Natural killer cell (primary cell): ENCODE measurements around the gene BAHD1. TPM values are rescaled to one million over a fixed set of nuclear protein-coding genes. Genes with fewer than 3 reads are reported as not detected.

Source experiments
- ATAC-seq, 3 donors: fragments of 150-1000 bp in 2 of 3; fragments of 200-7000 bp in 1 of 3; cut with Tn5 transposase; 1 replicate in 1 of 3; 2 replicates in 2 of 3; pipeline ENCODE4 v1.10.0; 2021; ENCODE audit warnings: mild to moderate bottlenecking in 2 of 3, moderate library complexity in 2 of 3
- DNase-seq, 2 donors: peaks; one replicate each; pipeline versions ENCODE4 v3.0.0 to v3.0.0-alpha.2; 2013 to 2021; ENCODE audit warnings: mixed read lengths in 1 of 2
- H3K27ac ChIP-seq: one replicate; pipeline ENCODE4 v1.5.1; 2013; ENCODE audit warnings: mild to moderate bottlenecking, low read length
- H3K27me3 ChIP-seq: one replicate; pipeline ENCODE4 v1.6.1; 2013; ENCODE audit warnings: low read length; ENCODE audit not compliant: control insufficient read depth, insufficient read depth
- H3K36me3 ChIP-seq: one replicate; pipeline ENCODE4 v1.6.1; 2013; ENCODE audit warnings: low read length; ENCODE audit not compliant: control insufficient read depth, insufficient read depth
- H3K4me1 ChIP-seq: one replicate; pipeline ENCODE4 v1.6.1; 2013; ENCODE audit warnings: low read length; ENCODE audit not compliant: control insufficient read depth, insufficient read depth
- H3K4me3 ChIP-seq: one replicate; pipeline ENCODE4 v1.5.1; 2013; ENCODE audit warnings: low read length
- H3K9me3 ChIP-seq: one replicate; pipeline ENCODE4 v1.6.1; 2013; ENCODE audit warnings: low read length; ENCODE audit not compliant: control insufficient read depth, insufficient read depth
- H3K27ac Mint-ChIP-seq, 2 donors: one replicate each; pipeline ENCODE4 v1.8.0; 2022; ENCODE audit warnings: mild to moderate bottlenecking in 2 of 2, mixed read lengths in 2 of 2, moderate library complexity in 1 of 2
- H3K27me3 Mint-ChIP-seq, 2 donors: one replicate each; pipeline ENCODE4 v1.8.0; 2022; ENCODE audit warnings: low read depth in 2 of 2, mixed read lengths in 2 of 2
- H3K36me3 Mint-ChIP-seq: one replicate; pipeline ENCODE4 v1.8.0; 2022; ENCODE audit warnings: mixed read lengths
- H3K4me1 Mint-ChIP-seq, 2 donors: one replicate each; pipeline ENCODE4 v1.8.0; 2022; ENCODE audit warnings: mixed read lengths in 2 of 2
- H3K4me3 Mint-ChIP-seq: one replicate; pipeline ENCODE4 v1.8.0; 2022; ENCODE audit warnings: mild to moderate bottlenecking, moderate library complexity, mixed read lengths
- H3K9me3 Mint-ChIP-seq, 2 donors: one replicate each; pipeline ENCODE4 v1.8.0; 2022; ENCODE audit warnings: mixed read lengths in 2 of 2
- WGBS: methylation state at CpG from one replicate; pipeline ENCODE4 v1.1.7; 2013; ENCODE audit warnings: missing lambda C conversion rate; ENCODE audit not compliant: insufficient coverage; 5-methylcytosine and 5-hydroxymethylcytosine counted together
- intact Hi-C: fragments of 100-400 bp; cut with micrococcal nuclease; formaldehyde crosslinking; loops from one replicate; pipeline ENCODE4 v1.14.2; 2022
- total RNA-seq, 4 donors: library from RNA; stranded (reverse); fragments of 120-200 nt in 1 of 4; gene quantifications; one replicate each; pipeline versions ENCODE4 v1.2.3 to v1.2.4, GENCODE V29; 2013 to 2022
- TF ChIP-seq, protein P1 (sequence below): fragments of 200-600 bp; IDR thresholded peaks from one replicate; pipeline ENCODE4 v1.8.0; 2022; ENCODE audit warnings: antibody characterized with exemption

BAHD1 gene
- total RNA-seq, 3 donors from 2014 or later (not counting 1 experiment from before 2014, with no cell fraction given): 29.4 to 48.9 (median 41.8) TPM

DNA sequence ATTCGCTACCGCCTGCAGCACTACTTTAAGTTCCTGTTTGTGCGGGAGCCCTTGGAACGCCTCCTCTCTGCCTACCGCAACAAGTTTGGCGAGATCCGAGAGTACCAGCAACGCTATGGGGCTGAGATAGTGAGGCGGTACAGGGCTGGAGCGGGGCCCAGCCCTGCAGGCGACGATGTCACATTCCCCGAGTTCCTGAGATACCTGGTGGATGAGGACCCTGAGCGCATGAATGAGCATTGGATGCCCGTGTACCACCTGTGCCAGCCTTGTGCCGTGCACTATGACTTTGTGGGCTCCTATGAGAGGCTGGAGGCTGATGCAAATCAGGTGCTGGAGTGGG is 31.0 kb downstream of the BAHD1 start:
- H3K4me1 Mint-ChIP-seq: peaks cover 7 to 14% of the 10 kb centered on the region in 2 donors
- peak overlapping the region; percentile 59 for H3K27ac ChIP-seq
- WGBS: 7% methylated on average over 16 of the region's 16 CpGs
- peak overlapping the region; percentile 89 for H3K4me3 Mint-ChIP-seq
- peak overlapping the region; percentile 73 to 89 for H3K27ac Mint-ChIP-seq
- ATAC-seq (peak in 2 of 3 donors; percentile 15 to 17), DNase-seq (peak in 1 of 2 donors; percentile 50)
- no peaks in the 10 kb centered on the region for H3K9me3 ChIP-seq
- peaks cover 3% of the 10 kb centered on the region for H3K36me3 ChIP-seq
- no peaks in the 10 kb centered on the region for H3K27me3 ChIP-seq
- H3K27me3 Mint-ChIP-seq: no peaks in the 10 kb centered on the region
- H3K9me3 Mint-ChIP-seq: no peaks in the 10 kb centered on the region
- peaks cover 21% of the 10 kb centered on the region for H3K4me1 ChIP-seq
- peak overlapping the region; percentile 54 for H3K4me3 ChIP-seq
- TF ChIP-seq, protein P1, sequence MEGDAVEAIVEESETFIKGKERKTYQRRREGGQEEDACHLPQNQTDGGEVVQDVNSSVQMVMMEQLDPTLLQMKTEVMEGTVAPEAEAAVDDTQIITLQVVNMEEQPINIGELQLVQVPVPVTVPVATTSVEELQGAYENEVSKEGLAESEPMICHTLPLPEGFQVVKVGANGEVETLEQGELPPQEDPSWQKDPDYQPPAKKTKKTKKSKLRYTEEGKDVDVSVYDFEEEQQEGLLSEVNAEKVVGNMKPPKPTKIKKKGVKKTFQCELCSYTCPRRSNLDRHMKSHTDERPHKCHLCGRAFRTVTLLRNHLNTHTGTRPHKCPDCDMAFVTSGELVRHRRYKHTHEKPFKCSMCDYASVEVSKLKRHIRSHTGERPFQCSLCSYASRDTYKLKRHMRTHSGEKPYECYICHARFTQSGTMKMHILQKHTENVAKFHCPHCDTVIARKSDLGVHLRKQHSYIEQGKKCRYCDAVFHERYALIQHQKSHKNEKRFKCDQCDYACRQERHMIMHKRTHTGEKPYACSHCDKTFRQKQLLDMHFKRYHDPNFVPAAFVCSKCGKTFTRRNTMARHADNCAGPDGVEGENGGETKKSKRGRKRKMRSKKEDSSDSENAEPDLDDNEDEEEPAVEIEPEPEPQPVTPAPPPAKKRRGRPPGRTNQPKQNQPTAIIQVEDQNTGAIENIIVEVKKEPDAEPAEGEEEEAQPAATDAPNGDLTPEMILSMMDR: no peak
- intact Hi-C loops: loop anchor here (2.0 kb wide), 1 partner anchor 17 kb away; no protein-coding TSS in a partner anchor
- H3K36me3 Mint-ChIP-seq: no peaks in the 10 kb centered on the region

DNA sequence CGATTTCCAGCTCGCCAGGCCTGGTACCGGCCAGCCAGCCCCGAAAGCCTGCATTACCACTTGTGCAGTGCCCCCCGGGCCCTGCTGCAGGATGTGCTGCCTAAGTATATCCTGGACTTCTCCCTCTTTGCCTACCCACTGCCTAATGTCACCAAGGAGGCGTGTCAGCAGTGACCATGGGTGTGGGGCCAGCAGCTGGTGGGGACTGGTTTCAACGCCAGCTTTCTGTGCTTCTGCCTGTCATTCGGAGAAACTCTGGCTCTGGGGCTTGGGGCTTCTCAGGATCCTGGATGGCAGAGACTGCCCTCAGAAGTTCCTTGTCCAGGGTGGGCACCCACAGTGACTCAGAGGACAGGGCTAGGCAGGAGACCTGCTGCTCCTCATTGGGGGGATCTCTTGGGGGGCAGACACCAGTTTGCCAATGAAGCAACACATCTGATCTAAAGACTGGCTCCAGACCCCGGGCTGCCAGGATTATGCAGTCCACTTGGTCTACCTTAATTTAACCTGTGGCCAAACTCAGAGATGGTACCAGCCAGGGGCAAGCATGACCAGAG is 31.5 kb downstream of the BAHD1 start:
- intact Hi-C loops: no loop called here
- Mint-ChIP-seq H3K9me3 (no peaks in the 10 kb centered on the region), H3K27ac (peak overlapping the region; percentile 38 to 89), H3K4me1 (peaks cover 7 to 14% of the 10 kb centered on the region in 2 donors), H3K27me3 (no peaks in the 10 kb centered on the region), H3K4me3 (peak overlapping the region; percentile 89), H3K36me3 (no peaks in the 10 kb centered on the region)
- DNase-seq (no peak), ATAC-seq (no peak)
- no peak overlapping the region for H3K4me3 ChIP-seq
- no peak overlapping the region for H3K27ac ChIP-seq
- 71% methylated on average over 9 of the region's 9 CpGs for WGBS
- H3K9me3 ChIP-seq: no peaks in the 10 kb centered on the region
- no peaks in the 10 kb centered on the region for H3K27me3 ChIP-seq
- H3K36me3 ChIP-seq: no peaks in the 10 kb centered on the region
- peaks cover 21% of the 10 kb centered on the region for H3K4me1 ChIP-seq
- TF ChIP-seq, protein P1: no peak

- Mint-ChIP-seq H3K27ac (no peak overlapping the region), H3K27me3 (no peaks in the 10 kb centered on the region), H3K4me1 (peaks cover 7 to 14% of the 10 kb centered on the region in 2 donors), H3K9me3 (no peaks in the 10 kb centered on the region), H3K4me3 (no peak overlapping the region), H3K36me3 (no peaks in the 10 kb centered on the region)
- intact Hi-C loops: no loop called here
- DNase-seq (no peak), ATAC-seq (no peak)
- no peak overlapping the region for H3K4me3 ChIP-seq
- TF ChIP-seq, protein P1: no peak
- WGBS: 95% methylated on average over 8 of the region's 8 CpGs
- peaks cover 21% of the 10 kb centered on the region for H3K4me1 ChIP-seq
- no peaks in the 10 kb centered on the region for H3K36me3 ChIP-seq
- no peaks in the 10 kb centered on the region for H3K9me3 ChIP-seq
- no peak overlapping the region for H3K27ac ChIP-seq
- no peaks in the 10 kb centered on the region for H3K27me3 ChIP-seq
Observed at GRCh38 chr15:40474581-40474980, 33.8 kb downstream of the BAHD1 start.
